GM12801 (cell line): Measurements from ENCODE around the gene TSC2.

Experiments
- CTCF ChIP-seq: IDR thresholded peaks from one replicate; pipeline ENCODE4 v1.5.1; 2011; ENCODE audit warnings: control low read depth; ENCODE audit not compliant: insufficient read length; ENCODE audit errors: extremely low read depth

Gene TSC2

GRCh38 chr16:2046893-2047329, 874 bp upstream of the TSC2 start:
- no peak for TF ChIP-seq CTCF

GRCh38 chr16:2048116-2048543, 345 bp downstream of the TSC2 start:
- TF ChIP-seq CTCF, result no peak

- no peak for TF ChIP-seq CTCF
These were observed 5.4 kb downstream of the TSC2 start for GRCh38 chr16:2053211-2053610.

GRCh38 chr16:2053897-2054296, 6.1 kb downstream of the TSC2 start:
- TF ChIP-seq CTCF, result no peak

- no peak for TF ChIP-seq CTCF
These were observed 6.9 kb downstream of the TSC2 start for GRCh38 chr16:2054543-2055245.

GRCh38 chr16:2056077-2056476, 8.3 kb downstream of the TSC2 start:
- no peak for TF ChIP-seq CTCF

- no peak for TF ChIP-seq CTCF
These were observed 9.1 kb downstream of the TSC2 start for GRCh38 chr16:2056681-2057407.
